Fibroblast of lung (primary cell): ENCODE data around the gene SBNO1. TPM values are rescaled to one million over a fixed set of nuclear protein-coding genes. Genes with fewer than 3 reads are reported as not detected.
"Not testable (repeated sequence)": the region's sequence is repeated elsewhere in the genome, so short reads cannot be mapped to it uniquely, and the experiment has no call there.

Experiments
- DNase-seq, 2 donors: peaks; one replicate each; pipeline versions ENCODE4 v3.0.0 to v3.0.0-alpha.2; 2010; ENCODE audit warnings: low read depth in 2 of 2
- H2AFZ ChIP-seq: 2 replicates; pipeline ENCODE4 v1.5.1; 2012; ENCODE audit warnings: low read length, control low read depth, inconsistent platforms
- H3K27ac ChIP-seq: 2 replicates; pipeline ENCODE4 v1.5.1; 2011; ENCODE audit warnings: low read length, control low read depth; ENCODE audit not compliant: insufficient read depth
- H3K27me3 ChIP-seq: 2 replicates; pipeline ENCODE4 v1.5.1; 2011; ENCODE audit warnings: mild to moderate bottlenecking, low read length; ENCODE audit not compliant: control insufficient read depth, insufficient read depth
- H3K36me3 ChIP-seq: 2 replicates; pipeline ENCODE4 v1.5.1; 2011; ENCODE audit warnings: low read length; ENCODE audit not compliant: control insufficient read depth, insufficient read depth
- H3K4me1 ChIP-seq: 2 replicates; pipeline ENCODE4 v1.5.1; 2011; ENCODE audit warnings: low read length; ENCODE audit not compliant: control insufficient read depth, insufficient read depth; ENCODE audit errors: extremely low read depth
- H3K4me2 ChIP-seq: 2 replicates; pipeline ENCODE4 v1.5.1; 2011; ENCODE audit warnings: low read length, control low read depth; ENCODE audit not compliant: insufficient read depth; ENCODE audit errors: extremely low read depth
- H3K4me3 ChIP-seq, 4 experiments: fragments of 200-600 bp in 1 of 4; sonication (generic) in 1 of 4; replicated peaks in 1 of 4; 2 replicates each; pipeline ENCODE4 v1.5.1; 2011 to 2016; ENCODE audit warnings: low read length in 4 of 4, low read depth in 3 of 4, mild to moderate bottlenecking in 3 of 4, control low read depth in 2 of 4, inconsistent platforms in 1 of 4, mixed read lengths in 1 of 4; ENCODE audit not compliant: insufficient read depth in 1 of 4; ENCODE audit errors: control extremely low read depth in 1 of 4
- H3K79me2 ChIP-seq: 2 replicates; pipeline ENCODE4 v1.5.1; 2012; ENCODE audit warnings: mild to moderate bottlenecking, low read length, inconsistent platforms; ENCODE audit not compliant: control insufficient read depth, insufficient read depth
- H3K9ac ChIP-seq: 2 replicates; pipeline ENCODE4 v1.5.1; 2011; ENCODE audit warnings: mild to moderate bottlenecking, low read length, control low read depth; ENCODE audit not compliant: insufficient read depth
- H3K9me3 ChIP-seq: 2 replicates; pipeline ENCODE4 v1.5.1; 2012; ENCODE audit warnings: low read depth, low read length; ENCODE audit not compliant: control insufficient read depth, insufficient read depth
- H4K20me1 ChIP-seq: 2 replicates; pipeline ENCODE4 v1.5.1; 2011; ENCODE audit warnings: low read length; ENCODE audit not compliant: control insufficient read depth, insufficient read depth; ENCODE audit errors: extremely low read depth
- EZH2 ChIP-seq: IDR thresholded peaks from 2 replicates; pipeline ENCODE4 v1.5.1; 2012; ENCODE audit warnings: low read length, control low read depth, mild to moderate bottlenecking; ENCODE audit errors: missing control alignments
- polyA plus RNA-seq, 2 donors: library from polyadenylated mRNA; depleted of rRNA in 1 of 2; stranded (reverse) in 1 of 2; unstranded in 1 of 2; fragments of >200 nt; gene quantifications; 2 replicates each; pipeline ENCODE4 v1.2.1, GENCODE V29; 2011 to 2012; ENCODE audit warnings: missing spikeins in 1 of 2
- total RNA-seq: library from RNA; depleted of rRNA; stranded (reverse); fragments of >200 nt; gene quantifications from 2 replicates; pipeline ENCODE4 v1.2.1, GENCODE V29; 2014
- TF ChIP-seq, protein P1 (sequence below), 2 donors: IDR thresholded peaks in 1 of 2; conservative IDR thresholded peaks in 1 of 2; 1 replicate in 1 of 2; 2 replicates in 1 of 2; pipeline ENCODE4 v1.5.1; 2011 to 2012; ENCODE audit warnings: low read length in 2 of 2, control low read depth in 1 of 2, inconsistent platforms in 1 of 2, low read depth in 1 of 2, mild to moderate bottlenecking in 1 of 2

The SBNO1 gene
- total and polyA plus RNA-seq, 2 donors (not counting 1 experiment from before 2014, with no cell fraction given), result 15.6 to 20.8 TPM

DNA sequence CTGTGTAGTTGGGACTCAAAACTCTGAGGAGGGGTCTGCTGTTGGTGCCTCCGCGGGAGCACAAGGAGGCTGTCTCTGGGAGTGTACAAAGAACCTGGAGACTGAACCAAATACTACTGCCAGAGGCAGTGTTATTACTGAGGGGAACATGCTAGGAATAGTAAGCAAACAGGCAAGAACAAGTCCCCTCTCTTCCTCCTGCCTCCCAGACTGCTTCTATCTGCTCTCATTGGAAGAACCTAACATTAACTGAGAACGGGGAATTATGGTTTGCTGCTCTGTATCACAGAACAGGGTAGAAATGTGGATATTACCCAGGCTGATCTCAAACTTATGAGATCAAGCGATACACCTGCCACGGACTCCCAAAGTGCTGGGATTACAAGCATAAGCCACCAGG lies 14.7 kb upstream of the SBNO1 start:
- Histone ChIP-seq H3K36me3 (no peaks in the 10 kb centered on the region), H3K4me2 (no peak overlapping the region), H3K79me2 (peaks cover 3% of the 10 kb centered on the region), H4K20me1 (no peaks in the 10 kb centered on the region), H3K4me1 (no peaks in the 10 kb centered on the region), H3K27ac (no peak overlapping the region), H2AFZ (no peak overlapping the region), H3K9me3 (no peaks in the 10 kb centered on the region), H3K9ac (no peak overlapping the region), H3K4me3 (no peak overlapping the region), H3K27me3 (no peaks in the 10 kb centered on the region)
- TF ChIP-seq EZH2, result no peak
- TF ChIP-seq, protein P1, sequence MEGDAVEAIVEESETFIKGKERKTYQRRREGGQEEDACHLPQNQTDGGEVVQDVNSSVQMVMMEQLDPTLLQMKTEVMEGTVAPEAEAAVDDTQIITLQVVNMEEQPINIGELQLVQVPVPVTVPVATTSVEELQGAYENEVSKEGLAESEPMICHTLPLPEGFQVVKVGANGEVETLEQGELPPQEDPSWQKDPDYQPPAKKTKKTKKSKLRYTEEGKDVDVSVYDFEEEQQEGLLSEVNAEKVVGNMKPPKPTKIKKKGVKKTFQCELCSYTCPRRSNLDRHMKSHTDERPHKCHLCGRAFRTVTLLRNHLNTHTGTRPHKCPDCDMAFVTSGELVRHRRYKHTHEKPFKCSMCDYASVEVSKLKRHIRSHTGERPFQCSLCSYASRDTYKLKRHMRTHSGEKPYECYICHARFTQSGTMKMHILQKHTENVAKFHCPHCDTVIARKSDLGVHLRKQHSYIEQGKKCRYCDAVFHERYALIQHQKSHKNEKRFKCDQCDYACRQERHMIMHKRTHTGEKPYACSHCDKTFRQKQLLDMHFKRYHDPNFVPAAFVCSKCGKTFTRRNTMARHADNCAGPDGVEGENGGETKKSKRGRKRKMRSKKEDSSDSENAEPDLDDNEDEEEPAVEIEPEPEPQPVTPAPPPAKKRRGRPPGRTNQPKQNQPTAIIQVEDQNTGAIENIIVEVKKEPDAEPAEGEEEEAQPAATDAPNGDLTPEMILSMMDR (conservative IDR thresholded peaks at IDR 0.05 in 1 of 2, IDR thresholded peaks at IDR 0.05 in 1 of 2; ENCODE audit: low read depth in 1 of 2, low read length in 2 of 2), result no peak
- no peak for DNase-seq

DNA sequence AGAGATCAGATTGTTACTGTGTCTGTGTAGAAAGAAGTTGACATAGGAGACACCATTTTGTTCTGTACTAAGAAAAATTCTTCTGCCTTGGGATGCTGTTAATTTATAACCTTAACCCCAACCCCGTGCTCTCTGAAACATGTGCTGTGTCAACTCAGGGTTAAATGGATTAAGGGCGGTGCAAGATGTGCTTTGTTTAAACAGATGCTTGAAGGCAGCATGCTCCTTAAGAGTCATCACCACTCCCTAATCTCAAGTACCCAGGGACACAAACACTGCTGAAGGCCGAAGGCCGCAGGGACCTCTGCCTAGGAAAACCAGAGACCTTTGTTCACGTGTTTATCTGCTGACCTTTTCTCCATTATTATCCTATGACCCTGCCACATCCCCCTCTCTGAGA lies 7.8 kb upstream of the SBNO1 start:
- not testable (repeated sequence) for H3K36me3 ChIP-seq, H2AFZ ChIP-seq, H3K9me3 ChIP-seq, H3K79me2 ChIP-seq, H3K27me3 ChIP-seq, H3K27ac ChIP-seq, H3K4me2 ChIP-seq, H3K4me3 ChIP-seq, H3K9ac ChIP-seq, H3K4me1 ChIP-seq, DNase-seq, H4K20me1 ChIP-seq

DNA sequence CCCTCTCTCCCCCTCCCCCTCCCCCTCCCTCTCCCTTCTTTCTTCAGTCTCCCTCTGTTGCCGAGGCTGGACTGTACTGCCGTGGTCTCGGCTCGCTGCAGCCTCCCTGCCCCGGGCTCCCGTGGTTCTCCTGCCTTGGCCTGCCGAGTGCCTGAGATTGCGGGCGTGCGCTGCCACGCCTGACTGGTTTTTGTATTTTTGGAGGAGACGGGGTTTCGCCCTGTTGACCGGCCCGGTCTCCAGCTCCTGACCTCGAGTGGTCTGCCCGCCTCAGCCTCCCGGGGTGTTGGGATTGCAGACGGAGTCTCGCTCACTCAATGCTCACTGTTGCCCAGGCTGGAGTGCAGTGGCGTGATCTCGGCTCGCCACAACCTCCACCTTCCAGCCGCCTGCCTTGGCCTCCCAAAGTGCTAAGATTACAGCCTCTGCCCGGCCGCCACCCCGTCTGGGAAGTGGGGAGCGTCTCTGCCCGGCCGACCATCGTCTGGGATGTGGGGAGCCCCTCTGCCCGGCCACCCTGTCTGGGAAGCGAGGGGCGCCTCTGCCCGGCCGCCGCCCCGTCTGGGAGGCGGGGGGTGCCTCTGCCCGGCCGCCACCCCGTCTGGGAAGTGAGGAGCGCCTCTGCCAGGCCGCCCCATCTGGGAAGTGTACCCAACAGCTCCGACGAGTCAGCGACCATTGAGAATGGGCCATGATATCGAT lies 7.2 kb upstream of the SBNO1 start:
- not testable (repeated sequence) for H3K9ac ChIP-seq, H3K4me1 ChIP-seq, H3K27ac ChIP-seq, H3K79me2 ChIP-seq, H3K9me3 ChIP-seq, H3K4me2 ChIP-seq, H3K36me3 ChIP-seq, DNase-seq, H3K27me3 ChIP-seq, H2AFZ ChIP-seq, H4K20me1 ChIP-seq, H3K4me3 ChIP-seq

DNA sequence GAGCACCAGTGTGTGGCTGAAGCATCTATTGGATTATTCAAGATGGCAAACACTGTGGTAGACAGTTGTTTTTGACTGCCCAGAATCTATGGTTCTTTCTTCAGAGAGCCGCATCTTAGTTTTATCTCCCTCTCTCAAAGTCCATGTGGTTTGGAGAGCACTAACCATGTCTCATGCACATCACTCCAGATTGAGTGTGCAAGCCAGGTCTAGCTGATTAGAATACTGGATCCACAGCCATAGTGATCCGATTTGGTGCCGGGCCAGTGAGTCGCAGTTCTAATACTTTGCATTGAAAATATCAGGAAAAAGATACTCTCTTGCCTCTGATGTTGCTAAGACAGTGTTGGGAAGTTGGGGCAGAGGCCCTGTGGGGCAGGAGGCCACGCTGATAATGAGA lies 4.6 kb upstream of the SBNO1 start:
- no peak for DNase-seq
- Histone ChIP-seq H3K79me2 (peaks cover 4% of the 10 kb centered on the region), H3K36me3 (no peaks in the 10 kb centered on the region), H3K4me1 (peaks cover 2% of the 10 kb centered on the region), H3K4me2 (no peak overlapping the region), H2AFZ (no peak overlapping the region), H3K27me3 (no peaks in the 10 kb centered on the region), H3K27ac (no peak overlapping the region), H3K9me3 (no peaks in the 10 kb centered on the region), H3K9ac (no peak overlapping the region), H3K4me3 (no peak overlapping the region), H4K20me1 (no peaks in the 10 kb centered on the region)
- TF ChIP-seq, protein P1 (conservative IDR thresholded peaks at IDR 0.05 in 1 of 2, IDR thresholded peaks at IDR 0.05 in 1 of 2; ENCODE audit: low read depth in 1 of 2, low read length in 2 of 2), result no peak

DNA sequence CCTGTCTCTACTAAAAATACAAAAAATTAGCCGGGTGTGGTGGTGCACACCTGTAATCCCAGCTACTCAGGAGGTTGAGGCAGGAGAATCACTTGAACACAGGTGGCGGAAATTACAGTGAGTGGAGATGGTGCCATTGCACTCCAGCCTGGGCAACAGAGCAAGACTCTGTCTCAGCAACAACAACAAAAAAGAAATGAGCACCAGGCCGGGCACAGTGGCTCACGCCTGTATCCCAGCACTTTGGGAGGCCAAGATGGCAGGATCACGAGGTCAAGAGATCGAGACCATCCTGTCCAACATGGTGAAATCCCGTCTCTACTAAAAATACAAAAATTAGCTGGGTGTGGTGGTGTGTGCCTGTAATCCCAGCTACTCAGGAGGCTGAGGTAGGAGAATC lies 3.8 kb upstream of the SBNO1 start:
- H3K36me3 ChIP-seq, DNase-seq, H3K9ac ChIP-seq, H3K27me3 ChIP-seq, H3K4me3 ChIP-seq, H3K27ac ChIP-seq, H3K4me1 ChIP-seq, H2AFZ ChIP-seq, H4K20me1 ChIP-seq, H3K4me2 ChIP-seq, H3K9me3 ChIP-seq: not testable (repeated sequence)
- peaks cover 12% of the 10 kb centered on the region for H3K79me2 ChIP-seq
